NB4 (cell line): ENCODE results near the gene FMNL3.

Experiments used
- CTCF ChIP-seq: IDR thresholded peaks from one replicate; pipeline ENCODE4 v1.5.1; 2012; ENCODE audit warnings: low read depth, low read length
- MYC ChIP-seq: IDR thresholded peaks from 2 replicates; pipeline ENCODE4 v1.6.1; 2011; ENCODE audit warnings: low read depth, low read length
- POLR2A ChIP-seq: IDR thresholded peaks from 2 replicates; pipeline ENCODE4 v1.6.1; 2011; ENCODE audit warnings: mild to moderate bottlenecking; ENCODE audit not compliant: insufficient read length; ENCODE audit errors: extremely low read depth

- TF ChIP-seq CTCF (no peak), POLR2A (no peak), MYC (no peak)
Observed at GRCh38 chr12:49678711-49679110, 28.5 kb downstream of the FMNL3 start.
